GM18909 (cell line): ENCODE results near the gene DMBT1.

ENCODE experiments used
- ATAC-seq: cut with Tn5 transposase; IDR thresholded peaks from one replicate; pipeline ENCODE4 v1.9.1; 2021; ENCODE audit warnings: mild to moderate bottlenecking; ENCODE audit not compliant: unreplicated experiment, poor library complexity

The DMBT1 gene

GRCh38 chr10:122664501-122664900 lies 103.9 kb downstream of the DMBT1 start:
- ATAC-seq = no peak

GRCh38 chr10:122665329-122665860 lies 104.8 kb downstream of the DMBT1 start:
- ATAC-seq = no peak

GRCh38 chr10:122665946-122666345 lies 105.4 kb downstream of the DMBT1 start:
- ATAC-seq = no peak

GRCh38 chr10:122669045-122669444 lies 108.5 kb downstream of the DMBT1 start:
- no peak for ATAC-seq

- ATAC-seq = no peak
Observed at GRCh38 chr10:122669842-122670241, 109.3 kb downstream of the DMBT1 start.

GRCh38 chr10:122671355-122671754 lies 110.8 kb downstream of the DMBT1 start:
- no peak for ATAC-seq

GRCh38 chr10:122672655-122673054 lies 112.1 kb downstream of the DMBT1 start:
- ATAC-seq = no peak

- no peak for ATAC-seq
Observed at GRCh38 chr10:122673269-122673668, 112.7 kb downstream of the DMBT1 start.

GRCh38 chr10:122673731-122674130 lies 113.2 kb downstream of the DMBT1 start:
- no peak for ATAC-seq

- no peak for ATAC-seq
Observed at GRCh38 chr10:122674781-122675180, 114.2 kb downstream of the DMBT1 start.

- no peak for ATAC-seq
Observed at GRCh38 chr10:122675278-122675677, 114.7 kb downstream of the DMBT1 start.

- no peak for ATAC-seq
Observed at GRCh38 chr10:122678266-122678665, 117.7 kb downstream of the DMBT1 start.

GRCh38 chr10:122682522-122682921 lies 122.0 kb downstream of the DMBT1 start:
- no peak for ATAC-seq

- no peak for ATAC-seq
Observed at GRCh38 chr10:122688293-122688989, 127.9 kb downstream of the DMBT1 start.

- ATAC-seq = no peak
Observed at GRCh38 chr10:122689146-122689820, 128.7 kb downstream of the DMBT1 start.

GRCh38 chr10:122692744-122693143 lies 132.2 kb downstream of the DMBT1 start:
- no peak for ATAC-seq
